Thyroid gland (tissue), 4 donors: ENCODE results near the gene LSM11. TPM values are rescaled to one million over a fixed set of nuclear protein-coding genes. Genes with fewer than 3 reads are reported as not detected.
"Not testable (repeated sequence)": the region's sequence is repeated elsewhere in the genome, so short reads cannot be mapped to it uniquely, and the experiment has no call there.

Source experiments
- DNase-seq, 2 donors: peaks; one replicate each; pipeline ENCODE4 v3.0.0-alpha.2; 2019
- H3K27ac ChIP-seq, 3 donors: fragments of 200-600 bp; sonication (generic); 1 replicate in 2 of 3; 2 replicates in 1 of 3; pipeline ENCODE4 v1.5.1; 2016 to 2019; ENCODE audit warnings: mild to moderate bottlenecking in 1 of 3, moderate library complexity in 1 of 3
- H3K27me3 ChIP-seq: fragments of 200-600 bp; sonication (generic); one replicate; pipeline ENCODE4 v1.5.1; 2019
- H3K36me3 ChIP-seq, 2 donors: fragments of 200-600 bp; sonication (generic); one replicate each; pipeline ENCODE4 v1.5.1; 2016 to 2019
- H3K4me1 ChIP-seq, 2 donors: fragments of 200-600 bp; sonication (generic); one replicate each; pipeline ENCODE4 v1.5.1; 2017 to 2019
- H3K4me3 ChIP-seq, 3 donors: fragments of 200-600 bp; sonication (generic); replicated peaks in 1 of 3; 1 replicate in 2 of 3; 2 replicates in 1 of 3; pipeline ENCODE4 v1.5.1; 2016; ENCODE audit warnings: mild to moderate bottlenecking in 1 of 3
- H3K9me3 ChIP-seq: fragments of 200-600 bp; sonication (generic); one replicate; pipeline ENCODE4 v1.5.1; 2017
- POLR2A ChIP-seq, 2 donors: fragments of 450-650 bp; IDR thresholded peaks; one replicate each; pipeline ENCODE4 v1.6.1; 2017; ENCODE audit warnings: antibody characterized with exemption in 2 of 2, mild to moderate bottlenecking in 2 of 2, moderate library complexity in 1 of 2
- WGBS, 2 donors: methylation state at CpG; one replicate each; pipeline ENCODE4 v1.1.5; 2017; 5-methylcytosine and 5-hydroxymethylcytosine counted together
- intact Hi-C: fragments of 100-400 bp; cut with DNase I; formaldehyde crosslinking; loops from one replicate; pipeline ENCODE4 v1.15.1; 2023
- total RNA-seq, 4 donors: library from RNA; depleted of rRNA; stranded (reverse); fragments of >200 nt; gene quantifications; one replicate each; pipeline ENCODE4 v1.2.3, GENCODE V29; 2016
- TF ChIP-seq, protein P1 (sequence below), 6 experiments: fragments of 200-600 bp in 3 of 6; fragments of 450-650 bp in 3 of 6; sonication (generic) in 3 of 6; IDR thresholded peaks; one replicate each; pipeline ENCODE4 v1.5.1; 2016 to 2019; ENCODE audit warnings: antibody characterized with exemption in 6 of 6, mild to moderate bottlenecking in 2 of 6, inconsistent platforms in 1 of 6, moderate library complexity in 1 of 6

The LSM11 gene
- 1 to 10 TPM; 2.2 to 4.7 (median 3.8) TPM for total RNA-seq

DNA sequence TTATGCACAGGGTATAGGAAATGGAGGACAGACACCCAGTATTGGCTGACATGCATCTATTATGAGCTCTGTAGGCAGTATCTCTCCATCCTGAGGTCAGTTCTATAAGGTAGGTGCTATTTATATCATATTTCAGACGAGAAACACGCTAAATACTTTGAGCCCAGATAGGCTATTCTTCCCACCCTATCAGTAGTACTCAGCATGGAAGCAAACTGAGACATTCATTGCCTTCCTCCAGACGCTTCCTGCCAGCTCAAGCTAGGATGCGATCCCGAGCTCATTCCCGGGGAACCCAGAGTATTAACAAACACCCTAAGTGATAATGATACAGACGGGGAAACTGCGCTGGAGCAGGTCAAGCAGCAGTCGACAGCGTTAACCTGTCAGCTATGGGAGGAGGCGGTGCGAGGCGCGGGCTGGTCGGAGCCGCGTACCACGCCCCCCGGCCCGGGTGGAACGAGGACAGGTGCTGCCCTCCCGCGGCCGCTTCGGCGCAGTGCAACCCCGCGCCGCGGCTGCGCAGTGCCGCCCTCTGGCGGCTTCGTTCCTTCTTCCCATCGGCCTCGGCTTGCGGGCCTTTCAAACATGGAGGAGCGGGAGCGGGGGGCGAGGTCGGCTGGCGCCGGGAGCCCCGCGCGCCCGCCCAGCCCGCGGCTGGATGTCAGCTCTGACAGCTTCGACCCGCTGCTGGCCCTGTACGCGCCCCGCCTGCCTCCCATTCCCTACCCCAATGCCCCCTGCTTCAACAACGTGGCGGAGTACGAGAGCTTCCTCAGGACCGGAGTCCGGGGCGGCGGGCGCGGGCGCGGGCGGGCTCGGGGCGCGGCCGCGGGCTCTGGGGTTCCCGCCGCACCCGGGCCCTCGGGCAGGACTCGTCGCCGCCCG is at the start of gene LSM11:
TSS of gene LSM11 (plus strand) at position 550 of the 888 bp plus-strand sequence. CDS start at position 589, 39 bp downstream.
- Histone ChIP-seq H3K27me3 (no peaks in the 10 kb centered on the region), H3K9me3 (no peaks in the 10 kb centered on the region), H3K27ac (no peak within 1 kb of the TSS), H3K4me1 (peaks cover 10 to 15% of the 10 kb centered on the region in 2 donors), H3K4me3 (peak within 1 kb of the TSS; percentile 19 to 73 (median 58)), H3K36me3 (peaks cover under 1 to 1% of the 10 kb centered on the region in 2 donors)
- intact Hi-C loops, result loop anchor here (10.0 kb wide), 2 partner anchors 269 to 419 kb away; no protein-coding TSS in a partner anchor
- 1% methylated on average over 19 to 37 of the region's 79 CpGs for WGBS, 2 donors
- DNase-seq, result peak; percentile 90 to 91
- TF ChIP-seq POLR2A (IDR thresholded peaks at IDR 0.05), result peak in 1 of 2 donors; percentile 50
- TF ChIP-seq, protein P1, sequence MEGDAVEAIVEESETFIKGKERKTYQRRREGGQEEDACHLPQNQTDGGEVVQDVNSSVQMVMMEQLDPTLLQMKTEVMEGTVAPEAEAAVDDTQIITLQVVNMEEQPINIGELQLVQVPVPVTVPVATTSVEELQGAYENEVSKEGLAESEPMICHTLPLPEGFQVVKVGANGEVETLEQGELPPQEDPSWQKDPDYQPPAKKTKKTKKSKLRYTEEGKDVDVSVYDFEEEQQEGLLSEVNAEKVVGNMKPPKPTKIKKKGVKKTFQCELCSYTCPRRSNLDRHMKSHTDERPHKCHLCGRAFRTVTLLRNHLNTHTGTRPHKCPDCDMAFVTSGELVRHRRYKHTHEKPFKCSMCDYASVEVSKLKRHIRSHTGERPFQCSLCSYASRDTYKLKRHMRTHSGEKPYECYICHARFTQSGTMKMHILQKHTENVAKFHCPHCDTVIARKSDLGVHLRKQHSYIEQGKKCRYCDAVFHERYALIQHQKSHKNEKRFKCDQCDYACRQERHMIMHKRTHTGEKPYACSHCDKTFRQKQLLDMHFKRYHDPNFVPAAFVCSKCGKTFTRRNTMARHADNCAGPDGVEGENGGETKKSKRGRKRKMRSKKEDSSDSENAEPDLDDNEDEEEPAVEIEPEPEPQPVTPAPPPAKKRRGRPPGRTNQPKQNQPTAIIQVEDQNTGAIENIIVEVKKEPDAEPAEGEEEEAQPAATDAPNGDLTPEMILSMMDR (IDR thresholded peaks at IDR 0.05), result peak; percentile 74 to 100 (median 100)

GRCh38 chr5:157693816-157694215 is 49.7 kb upstream of the LSM11 start:
- H3K4me3 ChIP-seq, H3K9me3 ChIP-seq, intact Hi-C loops, H3K27me3 ChIP-seq, H3K36me3 ChIP-seq, H3K4me1 ChIP-seq, DNase-seq, H3K27ac ChIP-seq: not testable (repeated sequence)
- WGBS, 2 donors, result 91 to 92% methylated on average over 11 to 17 of the region's 25 CpGs

DNA sequence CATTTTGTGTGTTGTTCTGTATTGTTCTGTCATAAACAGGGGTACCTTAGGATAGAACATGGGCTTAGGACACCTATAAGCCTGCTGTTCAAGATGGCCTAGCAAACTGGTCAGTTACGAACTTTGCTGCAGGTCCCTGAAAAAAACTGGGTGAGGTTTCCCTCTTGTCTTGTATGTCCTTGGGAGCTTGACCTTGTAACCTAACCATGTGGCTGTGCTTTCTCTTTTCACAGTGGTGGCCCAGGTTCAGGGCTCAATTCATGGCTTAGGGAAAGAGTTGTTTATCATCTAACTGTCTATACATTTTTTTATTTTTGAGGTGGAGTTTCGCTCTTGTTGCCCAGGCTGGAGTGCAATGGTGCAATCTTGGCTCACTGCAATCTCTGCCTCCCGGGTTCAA is 47.4 kb upstream of the LSM11 start:
- DNase-seq, H3K4me1 ChIP-seq, H3K9me3 ChIP-seq, H3K27ac ChIP-seq, H3K27me3 ChIP-seq, H3K36me3 ChIP-seq, intact Hi-C loops, H3K4me3 ChIP-seq: not testable (repeated sequence)
- whole genome bisulfite sequencing, 2 donors, result 92 to 95% methylated on average over 3 of the region's 3 CpGs

DNA sequence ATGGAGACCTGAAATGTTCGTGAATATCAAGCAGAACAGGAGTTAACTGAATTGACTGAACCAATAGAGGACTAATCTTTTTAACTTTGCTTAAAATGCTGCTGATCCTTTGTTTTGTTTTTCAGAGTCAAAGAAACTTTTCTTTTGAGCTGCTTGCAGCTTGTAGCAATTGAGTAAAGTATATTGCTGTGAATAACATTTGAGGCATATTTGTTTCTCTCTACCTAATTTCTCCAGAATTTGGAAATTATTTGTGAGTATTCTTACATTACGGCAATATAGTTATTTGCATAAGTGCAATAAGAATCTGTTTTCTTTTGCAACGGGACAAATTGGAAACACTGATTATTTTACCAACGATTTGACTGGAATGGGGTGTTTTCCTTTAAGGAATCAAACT is 44.8 kb upstream of the LSM11 start:
- WGBS, 2 donors, result 69 to 92% methylated on average over 4 of the region's 4 CpGs
- H3K36me3 ChIP-seq, H3K9me3 ChIP-seq, intact Hi-C loops, H3K27me3 ChIP-seq, DNase-seq, H3K4me1 ChIP-seq, H3K4me3 ChIP-seq, H3K27ac ChIP-seq: not testable (repeated sequence)

DNA sequence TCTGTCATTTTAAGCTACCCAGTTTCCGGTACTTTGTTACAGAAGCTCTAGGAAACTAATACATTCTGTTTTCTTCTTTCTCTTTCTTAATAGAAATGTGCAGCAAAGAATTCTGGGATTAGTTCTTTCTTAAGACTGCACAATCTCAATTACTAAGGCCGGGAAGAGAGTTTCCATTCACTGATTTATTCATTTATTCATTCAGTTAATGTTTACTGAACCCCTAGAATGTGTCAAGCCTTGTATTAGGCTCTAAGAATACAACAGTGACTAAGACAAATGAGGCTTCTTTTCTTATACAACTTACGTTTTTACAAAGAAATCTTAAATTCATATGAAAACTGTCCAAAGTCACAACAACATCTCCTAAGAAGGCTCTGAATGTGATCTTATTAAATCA is 39.8 kb upstream of the LSM11 start:
- 72 to 84% methylated on average over 3 of the region's 3 CpGs for WGBS, 2 donors
- DNase-seq, result no peak
- Histone ChIP-seq H3K27ac (no peak overlapping the region), H3K27me3 (no peaks in the 10 kb centered on the region), H3K36me3 (no peaks in the 10 kb centered on the region), H3K9me3 (no peaks in the 10 kb centered on the region), H3K4me1 (no peaks in the 10 kb centered on the region), H3K4me3 (no peak overlapping the region)
- TF ChIP-seq, protein P1 (IDR thresholded peaks at IDR 0.05), result no peak
- no peak for TF ChIP-seq POLR2A (IDR thresholded peaks at IDR 0.05)
- intact Hi-C loops, result no loop called here

DNA sequence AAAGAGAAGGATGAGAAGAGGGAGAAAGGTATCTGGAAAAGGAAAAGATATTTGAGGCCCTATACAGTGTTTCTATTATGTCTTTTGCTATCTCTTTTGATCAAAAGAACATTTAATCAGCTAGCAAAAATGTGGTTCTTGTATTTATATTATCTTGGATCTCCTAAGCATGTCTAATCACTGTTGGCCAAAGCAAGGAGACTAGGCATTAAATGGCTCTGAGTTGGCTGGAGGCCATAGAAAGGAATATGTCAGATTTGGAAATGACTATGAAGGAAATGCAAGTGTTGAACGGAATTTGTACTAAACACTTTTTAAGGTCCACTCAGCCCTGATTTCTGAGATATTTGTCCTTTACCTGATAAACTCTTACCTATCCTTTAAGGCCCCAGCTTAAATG is 34.6 kb upstream of the LSM11 start:
- H3K9me3 ChIP-seq, result no peaks in the 10 kb centered on the region
- 74 to 81% methylated on average over 1 of the region's 1 CpG for WGBS, 2 donors
- no peak overlapping the region for H3K4me3 ChIP-seq
- no peak overlapping the region for H3K27ac ChIP-seq
- no peak for DNase-seq
- intact Hi-C loops, result no loop called here
- no peaks in the 10 kb centered on the region for H3K36me3 ChIP-seq
- H3K27me3 ChIP-seq, result no peaks in the 10 kb centered on the region
- H3K4me1 ChIP-seq, result no peaks in the 10 kb centered on the region
- TF ChIP-seq, protein P1 (IDR thresholded peaks at IDR 0.05), result no peak
- no peak for TF ChIP-seq POLR2A (IDR thresholded peaks at IDR 0.05)
